CD4-positive, CD25-positive, alpha-beta regulatory T cell (primary cell): ENCODE results near the gene CARTPT. TPM values are rescaled to one million over a fixed set of nuclear protein-coding genes. Genes with fewer than 3 reads are reported as not detected.

Source experiments
- ATAC-seq, 2 donors: fragments of 150-1000 bp; cut with Tn5 transposase; one replicate each; pipeline ENCODE4 v1.10.0; 2021; ENCODE audit warnings: low read depth in 2 of 2, moderate number of reproducible peaks in 2 of 2, moderate library complexity in 1 of 2
- DNase-seq, 3 donors: peaks; one replicate each; pipeline versions ENCODE4 v3.0.0 to v3.0.0-alpha.2; 2012 to 2022; ENCODE audit warnings: mixed read lengths in 1 of 3
- H3K27ac ChIP-seq: one replicate; pipeline ENCODE4 v1.7.0; 2013; ENCODE audit warnings: mild to moderate bottlenecking, low read length; ENCODE audit not compliant: insufficient read depth, poor library complexity, severe bottlenecking
- H3K27me3 ChIP-seq: one replicate; pipeline ENCODE4 v1.7.0; 2013; ENCODE audit warnings: low read length; ENCODE audit not compliant: control insufficient read depth, insufficient read depth
- H3K36me3 ChIP-seq: one replicate; pipeline ENCODE4 v1.7.0; 2013; ENCODE audit warnings: mild to moderate bottlenecking, low read length, moderate library complexity; ENCODE audit not compliant: control insufficient read depth, insufficient read depth
- H3K4me1 ChIP-seq: 2 replicates; pipeline ENCODE4 v1.7.0; 2013; ENCODE audit warnings: mild to moderate bottlenecking, low read length; ENCODE audit not compliant: insufficient read depth, control insufficient read depth, poor library complexity, severe bottlenecking
- H3K4me3 ChIP-seq: one replicate; pipeline ENCODE4 v1.7.0; 2013; ENCODE audit warnings: low read depth, mild to moderate bottlenecking, low read length, moderate library complexity
- H3K9me3 ChIP-seq, 2 experiments: 1 replicate in 1 of 2; 2 replicates in 1 of 2; pipeline ENCODE4 v1.7.0; 2013; ENCODE audit warnings: low read length in 2 of 2, mild to moderate bottlenecking in 1 of 2, moderate library complexity in 1 of 2; ENCODE audit not compliant: control insufficient read depth in 2 of 2
- H3K27ac Mint-ChIP-seq, 3 donors: one replicate each; pipeline ENCODE4 v1.8.0; 2020 to 2022; ENCODE audit warnings: mild to moderate bottlenecking in 3 of 3, mixed read lengths in 3 of 3, moderate library complexity in 2 of 3
- H3K27me3 Mint-ChIP-seq: one replicate; pipeline ENCODE4 v1.8.0; 2022; ENCODE audit warnings: mild to moderate bottlenecking, mixed read lengths
- H3K36me3 Mint-ChIP-seq: one replicate; pipeline ENCODE4 v1.8.0; 2020; ENCODE audit warnings: mixed read lengths
- H3K4me1 Mint-ChIP-seq, 4 donors: one replicate each; pipeline ENCODE4 v1.8.0; 2020 to 2022; ENCODE audit warnings: mixed read lengths in 4 of 4, mild to moderate bottlenecking in 1 of 4
- H3K4me3 Mint-ChIP-seq, 4 donors: one replicate each; pipeline ENCODE4 v1.8.0; 2020 to 2022; ENCODE audit warnings: mild to moderate bottlenecking in 4 of 4, mixed read lengths in 4 of 4, moderate library complexity in 3 of 4
- H3K9me3 Mint-ChIP-seq, 7 donors: one replicate each; pipeline ENCODE4 v1.8.0; 2020 to 2022; ENCODE audit warnings: mixed read lengths in 7 of 7, mild to moderate bottlenecking in 3 of 7, moderate library complexity in 2 of 7
- polyA plus RNA-seq, 4 donors: library from polyadenylated mRNA; unstranded; fragments of 300-500 nt; fragmentation: Illumina TruSeq; gene quantifications; one replicate each; pipeline ENCODE4 v1.2.3, GENCODE V29; 2021
- total RNA-seq: library from RNA; stranded (reverse); gene quantifications from one replicate; pipeline ENCODE4 v1.2.3, GENCODE V29; 2022

CARTPT gene
- total RNA-seq (not detected), polyA plus RNA-seq (not detected)

DNA sequence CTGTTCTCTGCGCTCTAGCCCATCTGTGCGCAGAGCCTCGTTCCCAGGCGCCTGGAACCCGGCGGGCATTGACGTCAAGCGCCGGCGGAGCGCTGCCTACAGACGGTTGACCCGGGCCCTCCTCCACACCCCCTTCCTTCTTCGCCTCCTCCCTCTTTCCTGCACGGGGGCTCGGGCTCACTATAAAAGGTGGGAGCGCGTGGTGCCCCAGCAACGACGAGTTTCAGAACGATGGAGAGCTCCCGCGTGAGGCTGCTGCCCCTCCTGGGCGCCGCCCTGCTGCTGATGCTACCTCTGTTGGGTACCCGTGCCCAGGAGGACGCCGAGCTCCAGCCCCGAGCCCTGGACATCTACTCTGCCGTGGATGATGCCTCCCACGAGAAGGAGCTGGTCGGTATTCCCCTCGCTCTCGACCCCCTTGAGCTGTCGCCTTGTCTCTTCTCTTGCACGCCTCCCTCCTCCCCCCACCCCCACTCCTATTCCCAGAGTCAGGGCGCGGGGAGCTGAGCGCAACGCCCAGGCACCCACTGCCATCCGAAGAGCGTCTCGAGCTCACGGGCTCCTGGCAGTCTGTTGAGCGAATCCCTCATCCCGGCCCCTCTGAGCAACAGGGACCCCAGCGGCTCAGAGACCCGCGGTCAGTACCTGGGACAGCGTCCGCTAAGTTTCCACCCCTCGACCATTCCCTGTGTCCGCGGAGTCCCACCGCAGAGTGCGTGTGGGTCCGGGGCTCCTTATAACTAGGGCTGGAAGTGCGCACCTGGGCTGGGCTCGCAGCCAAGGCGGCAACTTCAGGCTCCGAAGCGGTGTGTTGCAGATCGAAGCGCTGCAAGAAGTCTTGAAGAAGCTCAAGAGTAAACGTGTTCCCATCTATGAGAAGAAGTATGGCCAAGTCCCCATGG lies at the start of gene CARTPT:
Gene CARTPT (plus strand): TSS at position 213 of the 902 bp plus-strand sequence. CDS start 19 bp downstream, at position 232.
- DNase-seq (no peak), ATAC-seq (no peak)
- peaks cover 0 to 3% (median under 1%) of the 10 kb centered on the region in 4 donors for H3K4me1 Mint-ChIP-seq
- H3K36me3 Mint-ChIP-seq = no peaks in the 10 kb centered on the region
- peaks cover 70% of the 10 kb centered on the region for H3K27me3 Mint-ChIP-seq
- H3K9me3 Mint-ChIP-seq = peaks cover 0 to 6% (median 2%) of the 10 kb centered on the region in 7 donors
- no peak within 1 kb of the TSS for H3K27ac ChIP-seq
- H3K4me3 Mint-ChIP-seq = no peak within 1 kb of the TSS
- no peaks in the 10 kb centered on the region for H3K9me3 ChIP-seq
- peaks cover 40% of the 10 kb centered on the region for H3K27me3 ChIP-seq
- no peaks in the 10 kb centered on the region for H3K4me1 ChIP-seq
- H3K4me3 ChIP-seq = no peak within 1 kb of the TSS
- peak within 1 kb of the TSS in 1 of 3 donors; percentile 45 for H3K27ac Mint-ChIP-seq
- no peaks in the 10 kb centered on the region for H3K36me3 ChIP-seq

DNA sequence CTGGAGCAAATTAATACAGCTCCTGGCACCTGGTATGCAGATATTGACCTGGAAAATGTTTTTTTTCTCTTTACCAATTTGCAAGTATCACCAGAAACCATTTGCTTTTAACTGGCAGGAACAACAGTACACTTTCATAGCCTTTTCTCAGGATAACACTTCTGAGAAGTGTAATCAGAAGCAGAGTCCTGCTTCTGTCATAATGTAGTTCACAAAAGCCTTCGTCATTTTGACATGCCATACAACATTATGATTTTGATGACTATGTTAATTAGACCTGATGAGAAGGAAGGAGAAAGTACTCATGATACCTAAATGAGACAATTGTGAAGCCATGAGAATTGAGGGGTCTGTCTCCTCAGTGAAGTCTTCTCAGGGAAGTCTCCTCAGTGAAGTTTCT lies 41.1 kb upstream of the CARTPT start:
- peaks cover 0 to 3% (median 1%) of the 10 kb centered on the region in 7 donors for H3K9me3 Mint-ChIP-seq

DNA sequence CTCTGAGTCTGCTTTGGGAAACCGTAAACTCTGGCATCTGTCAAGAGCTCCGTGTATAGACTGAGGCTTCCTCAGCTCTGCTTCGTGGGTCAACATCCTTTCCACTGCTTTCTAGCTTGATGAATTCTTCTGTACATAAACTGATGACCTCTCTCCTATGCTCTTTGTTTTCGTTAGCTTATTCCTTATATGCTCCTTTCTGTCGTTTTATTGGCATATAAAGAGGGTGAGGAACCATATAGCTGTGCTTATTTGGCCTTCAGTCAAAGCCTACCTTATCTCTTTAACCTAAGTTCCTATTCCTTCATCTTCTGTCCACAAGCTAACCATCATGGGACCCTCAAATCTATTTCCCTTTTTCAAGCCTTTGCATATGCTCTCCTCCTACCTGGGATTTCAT lies 39.4 kb upstream of the CARTPT start:
- Histone ChIP-seq H3K4me1 (no peaks in the 10 kb centered on the region), H3K4me3 (no peak overlapping the region), H3K27me3 (peaks cover 27% of the 10 kb centered on the region), H3K9me3 (no peaks in the 10 kb centered on the region), H3K36me3 (no peaks in the 10 kb centered on the region), H3K27ac (no peak overlapping the region)
- ATAC-seq = no peak
- no peaks in the 10 kb centered on the region for H3K4me1 Mint-ChIP-seq
- no peaks in the 10 kb centered on the region for H3K36me3 Mint-ChIP-seq
- no peak for DNase-seq
- H3K4me3 Mint-ChIP-seq = no peak overlapping the region
- peaks cover 0 to 5% (median 3%) of the 10 kb centered on the region in 7 donors for H3K9me3 Mint-ChIP-seq
- peaks cover 43% of the 10 kb centered on the region for H3K27me3 Mint-ChIP-seq
- peak overlapping the region in 1 of 3 donors; percentile 58 for H3K27ac Mint-ChIP-seq

More for the DNA sequence above, 41.1 kb upstream of the CARTPT start:
- Histone ChIP-seq H3K27me3 (peaks cover 23% of the 10 kb centered on the region), H3K27ac (no peak overlapping the region), H3K4me1 (no peaks in the 10 kb centered on the region), H3K9me3 (no peaks in the 10 kb centered on the region), H3K4me3 (no peak overlapping the region), H3K36me3 (no peaks in the 10 kb centered on the region)
- Mint-ChIP-seq H3K27me3 (peaks cover 43% of the 10 kb centered on the region), H3K4me1 (no peaks in the 10 kb centered on the region), H3K4me3 (no peak overlapping the region), H3K36me3 (no peaks in the 10 kb centered on the region), H3K27ac (no peak overlapping the region)
- ATAC-seq (no peak), DNase-seq (no peak)

- Mint-ChIP-seq H3K27ac (no peak overlapping the region), H3K4me3 (no peak overlapping the region), H3K9me3 (peaks cover 0 to 12% (median 2%) of the 10 kb centered on the region in 7 donors), H3K27me3 (peaks cover 47% of the 10 kb centered on the region), H3K4me1 (no peaks in the 10 kb centered on the region), H3K36me3 (no peaks in the 10 kb centered on the region)
- no peak for ATAC-seq
- H3K4me3 ChIP-seq = no peak overlapping the region
- no peak for DNase-seq
- H3K27me3 ChIP-seq = peaks cover 27% of the 10 kb centered on the region
- no peaks in the 10 kb centered on the region for H3K36me3 ChIP-seq
- H3K9me3 ChIP-seq = no peaks in the 10 kb centered on the region
- no peaks in the 10 kb centered on the region for H3K4me1 ChIP-seq
- H3K27ac ChIP-seq = no peak overlapping the region
Measured at GRCh38 chr5:71680510-71680909, 38.6 kb upstream of the CARTPT start.

- Histone ChIP-seq H3K9me3 (no peaks in the 10 kb centered on the region), H3K27me3 (peaks cover 27% of the 10 kb centered on the region), H3K36me3 (no peaks in the 10 kb centered on the region), H3K4me3 (no peak overlapping the region), H3K4me1 (no peaks in the 10 kb centered on the region), H3K27ac (no peak overlapping the region)
- no peak overlapping the region for H3K27ac Mint-ChIP-seq
- peaks cover 48% of the 10 kb centered on the region for H3K27me3 Mint-ChIP-seq
- H3K4me3 Mint-ChIP-seq = no peak overlapping the region
- ATAC-seq (no peak), DNase-seq (no peak)
- no peaks in the 10 kb centered on the region for H3K36me3 Mint-ChIP-seq
- H3K4me1 Mint-ChIP-seq = no peaks in the 10 kb centered on the region
- H3K9me3 Mint-ChIP-seq = peaks cover 0 to 16% (median 6%) of the 10 kb centered on the region in 7 donors
Measured at GRCh38 chr5:71681296-71681695, 37.8 kb upstream of the CARTPT start.

DNA sequence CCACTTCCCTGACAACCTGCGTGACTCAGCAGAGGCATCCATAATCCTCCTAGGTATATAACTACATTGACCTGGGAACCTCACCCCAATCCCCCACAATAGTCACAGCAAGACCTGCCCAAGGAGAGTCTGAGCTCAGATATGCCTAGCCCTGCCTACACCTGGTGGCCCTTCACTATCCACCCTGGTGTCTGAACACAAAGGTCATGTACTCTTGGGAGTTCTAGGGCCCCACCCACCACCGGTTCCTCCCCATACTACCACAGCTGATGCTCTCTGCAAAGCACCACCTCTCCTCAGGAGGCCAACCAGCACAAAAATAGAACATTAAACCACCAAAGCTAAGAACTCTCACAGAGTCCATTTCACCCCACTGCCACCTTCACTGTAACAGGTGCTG lies 34.8 kb upstream of the CARTPT start:
- H3K27ac Mint-ChIP-seq = no peak overlapping the region
- ATAC-seq (no peak), DNase-seq (no peak)
- H3K4me3 Mint-ChIP-seq = no peak overlapping the region
- Histone ChIP-seq H3K27me3 (peaks cover 18% of the 10 kb centered on the region), H3K4me3 (no peak overlapping the region), H3K36me3 (no peaks in the 10 kb centered on the region), H3K9me3 (no peaks in the 10 kb centered on the region), H3K27ac (no peak overlapping the region), H3K4me1 (no peaks in the 10 kb centered on the region)
- H3K9me3 Mint-ChIP-seq = peaks cover 0 to 16% (median 7%) of the 10 kb centered on the region in 7 donors
- H3K4me1 Mint-ChIP-seq = no peaks in the 10 kb centered on the region
- no peaks in the 10 kb centered on the region for H3K36me3 Mint-ChIP-seq
- H3K27me3 Mint-ChIP-seq = peaks cover 41% of the 10 kb centered on the region

GRCh38 chr5:71693828-71694427 lies 25.1 kb upstream of the CARTPT start:
- Mint-ChIP-seq H3K36me3 (peaks cover 3% of the 10 kb centered on the region), H3K9me3 (peaks cover 0 to 6% (median 2%) of the 10 kb centered on the region in 7 donors)
- ATAC-seq = no peak

More at GRCh38 chr5:71693828-71694427, 25.1 kb upstream of the CARTPT start:
- DNase-seq = no peak
- H3K4me1 ChIP-seq = peaks cover 6% of the 10 kb centered on the region
- H3K36me3 ChIP-seq = no peaks in the 10 kb centered on the region
- H3K4me3 ChIP-seq = no peak overlapping the region
- peaks cover 10% of the 10 kb centered on the region for H3K27me3 Mint-ChIP-seq
- H3K27me3 ChIP-seq = peaks cover 10% of the 10 kb centered on the region
- H3K27ac Mint-ChIP-seq = no peak overlapping the region
- H3K27ac ChIP-seq = no peak overlapping the region
- H3K4me1 Mint-ChIP-seq = peaks cover 4 to 7% (median 5%) of the 10 kb centered on the region in 4 donors
- peaks cover 0 to 5% of the 10 kb centered on the region in 2 experiments for H3K9me3 ChIP-seq
- H3K4me3 Mint-ChIP-seq = no peak overlapping the region
